Neuronal stem cell (in vitro differentiated cells): ENCODE measurements around the gene TSPAN6.

Experiments used
- DNase-seq: peaks from one replicate; pipeline ENCODE4 v3.0.0-alpha.2; 2013; ENCODE audit warnings: low spot score
- H2AFZ ChIP-seq: one replicate; pipeline ENCODE4 v1.6.1; 2013; ENCODE audit warnings: mild to moderate bottlenecking, low read length, inconsistent platforms
- H2AK5ac ChIP-seq: 2 replicates; pipeline ENCODE4 v1.6.1; 2013; ENCODE audit warnings: low read depth, mild to moderate bottlenecking, inconsistent platforms, low read length, moderate library complexity, mixed read lengths
- H2BK120ac ChIP-seq: 2 replicates; pipeline ENCODE4 v1.6.1; 2013; ENCODE audit warnings: low read depth, mild to moderate bottlenecking, inconsistent platforms, low read length, moderate library complexity, mixed read lengths
- H2BK12ac ChIP-seq: one replicate; pipeline ENCODE4 v1.6.1; 2013; ENCODE audit warnings: low read length, inconsistent platforms
- H2BK15ac ChIP-seq: 2 replicates; pipeline ENCODE4 v1.6.1; 2013; ENCODE audit warnings: mild to moderate bottlenecking, low read length, inconsistent platforms, mixed read lengths
- H2BK5ac ChIP-seq: one replicate; pipeline ENCODE4 v1.6.1; 2013; ENCODE audit warnings: inconsistent platforms, mild to moderate bottlenecking, low read length, moderate library complexity
- H3K14ac ChIP-seq: one replicate; pipeline ENCODE4 v1.6.1; 2013; ENCODE audit warnings: low read length, inconsistent platforms
- H3K18ac ChIP-seq: 2 replicates; pipeline ENCODE4 v1.6.1; 2013; ENCODE audit warnings: low read length, inconsistent platforms
- H3K23ac ChIP-seq: 2 replicates; pipeline ENCODE4 v1.6.1; 2013; ENCODE audit warnings: low read depth, mild to moderate bottlenecking, mixed read lengths, low read length, inconsistent platforms; ENCODE audit not compliant: poor library complexity
- H3K27ac ChIP-seq: replicated peaks from 3 replicates; pipeline ENCODE4 v1.5.1; 2013; ENCODE audit warnings: low read length, inconsistent platforms
- H3K27me3 ChIP-seq, 3 experiments: 2 replicates each; pipeline ENCODE4 v1.6.1; 2013; ENCODE audit warnings: low read length in 3 of 3, mild to moderate bottlenecking in 2 of 3, inconsistent platforms in 1 of 3, low read depth in 1 of 3, mixed read lengths in 1 of 3, moderate library complexity in 1 of 3; ENCODE audit not compliant: control insufficient read depth in 3 of 3, insufficient read depth in 3 of 3
- H3K36me3 ChIP-seq, 2 donors: replicated peaks in 1 of 2; 2 replicates each; pipeline ENCODE4 v1.6.1; 2013; ENCODE audit warnings: low read length in 2 of 2; ENCODE audit not compliant: control insufficient read depth in 2 of 2, insufficient read depth in 2 of 2
- H3K4ac ChIP-seq: 2 replicates; pipeline ENCODE4 v1.6.1; 2013; ENCODE audit warnings: inconsistent platforms, mild to moderate bottlenecking, low read length, moderate library complexity
- H3K4me1 ChIP-seq, 2 donors: 1 replicate in 1 of 2; 2 replicates in 1 of 2; pipeline ENCODE4 v1.6.1; 2013; ENCODE audit warnings: low read length in 2 of 2, low read depth in 1 of 2; ENCODE audit not compliant: control insufficient read depth in 2 of 2, insufficient read depth in 1 of 2
- H3K4me2 ChIP-seq: one replicate; pipeline ENCODE4 v1.6.1; 2013; ENCODE audit warnings: mild to moderate bottlenecking, low read length, inconsistent platforms; ENCODE audit not compliant: insufficient read depth, poor library complexity, severe bottlenecking
- H3K4me3 ChIP-seq, 2 donors: 2 replicates each; pipeline ENCODE4 v1.5.1; 2013; ENCODE audit warnings: low read length in 2 of 2, mild to moderate bottlenecking in 2 of 2, inconsistent platforms in 1 of 2, moderate library complexity in 1 of 2
- H3K79me1 ChIP-seq: one replicate; pipeline ENCODE4 v1.6.1; 2013; ENCODE audit warnings: low read depth, mild to moderate bottlenecking, inconsistent platforms, low read length, moderate library complexity
- H3K9ac ChIP-seq: one replicate; pipeline ENCODE4 v1.6.1; 2013; ENCODE audit warnings: mild to moderate bottlenecking, low read depth, low read length, inconsistent platforms; ENCODE audit not compliant: poor library complexity
- H3K9me3 ChIP-seq, 2 donors: replicated peaks in 1 of 2; 2 replicates each; pipeline versions ENCODE3 to v1.6.1; 2013; ENCODE audit warnings: low read length in 2 of 2, mild to moderate bottlenecking in 2 of 2, inconsistent platforms in 1 of 2, low read depth in 1 of 2, mixed read lengths in 1 of 2, moderate library complexity in 1 of 2; ENCODE audit not compliant: control insufficient read depth in 2 of 2, insufficient read depth in 1 of 2
- H4K8ac ChIP-seq: one replicate; pipeline ENCODE4 v1.6.1; 2013; ENCODE audit warnings: low read depth, mild to moderate bottlenecking, inconsistent platforms, low read length, moderate library complexity
- H4K91ac ChIP-seq: one replicate; pipeline ENCODE4 v1.6.1; 2013; ENCODE audit warnings: low read length, low read depth, mild to moderate bottlenecking, inconsistent platforms; ENCODE audit not compliant: poor library complexity
- WGBS, 2 donors: extraction: QIAGEN DNeasy Blood & Tissue Kit; methylation state at CpG; one replicate each; pipeline ENCODE4 v1.1.7; 2013; ENCODE audit warnings: missing lambda C conversion rate in 2 of 2, mixed read lengths in 1 of 2; ENCODE audit not compliant: insufficient read length in 2 of 2, insufficient replicate concordance in 1 of 2; ENCODE audit errors: extremely low coverage in 2 of 2; 5-methylcytosine and 5-hydroxymethylcytosine counted together

TSPAN6 gene

GRCh38 chrX:100673397-100673953, 36.9 kb upstream of the TSPAN6 start:
- Histone ChIP-seq H3K9ac (no peak overlapping the region), H2BK12ac (no peak overlapping the region), H2BK120ac (no peak overlapping the region)

DNA sequence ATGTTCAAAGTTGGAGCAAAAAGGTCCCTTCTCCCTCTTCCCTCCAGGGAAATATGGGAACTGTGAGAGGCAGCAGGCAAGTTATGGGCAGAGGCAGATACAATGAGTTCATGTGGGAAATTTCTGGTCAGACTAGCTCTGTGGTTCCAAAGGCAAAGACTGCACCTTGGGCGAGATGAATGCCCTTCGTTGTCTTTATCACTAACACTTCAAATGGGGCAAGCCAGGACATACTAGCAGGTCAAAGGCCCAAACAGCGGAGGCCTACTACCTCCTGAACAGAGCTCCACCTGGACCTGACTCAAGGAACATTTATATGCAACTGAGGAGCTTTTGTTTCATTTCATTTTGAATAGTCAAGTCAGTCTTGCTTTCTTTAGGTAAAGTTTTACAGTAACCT, 36.4 kb upstream of the TSPAN6 start:
- no CpG with 5 or more reads among the region's 3 CpGs for WGBS, 2 donors
- no peak overlapping the region for H2BK120ac ChIP-seq
- H3K14ac ChIP-seq = no peak overlapping the region
- no peak overlapping the region for H3K18ac ChIP-seq
- no peaks in the 10 kb centered on the region for H3K79me1 ChIP-seq
- H2AK5ac ChIP-seq = no peak overlapping the region
- no peak overlapping the region for H3K4me2 ChIP-seq
- H3K4me3 ChIP-seq = no peak overlapping the region
- H4K91ac ChIP-seq = no peak overlapping the region
- H3K27me3 ChIP-seq = peaks cover 0 to 3% (median 0%) of the 10 kb centered on the region in 3 experiments
- no peaks in the 10 kb centered on the region for H3K4me1 ChIP-seq
- no peak for DNase-seq
- H2BK5ac ChIP-seq = no peak overlapping the region
- H3K4ac ChIP-seq = no peak overlapping the region
- no peak overlapping the region for H2BK15ac ChIP-seq
- no peak overlapping the region for H2BK12ac ChIP-seq
- H3K36me3 ChIP-seq = no peaks in the 10 kb centered on the region
- no peak overlapping the region for H3K27ac ChIP-seq
- H3K23ac ChIP-seq = no peak overlapping the region
- no peak overlapping the region for H4K8ac ChIP-seq
- no peak overlapping the region for H2AFZ ChIP-seq
- no peak overlapping the region for H3K9ac ChIP-seq
- H3K9me3 ChIP-seq = no peaks in the 10 kb centered on the region

More at GRCh38 chrX:100673397-100673953, 36.9 kb upstream of the TSPAN6 start:
- H2BK15ac ChIP-seq = no peak overlapping the region
- no peak overlapping the region for H3K18ac ChIP-seq
- H3K9me3 ChIP-seq = no peaks in the 10 kb centered on the region
- peaks cover 0 to 3% (median 0%) of the 10 kb centered on the region in 3 experiments for H3K27me3 ChIP-seq
- no peak overlapping the region for H3K14ac ChIP-seq
- H3K4me3 ChIP-seq = no peak overlapping the region
- H3K4me2 ChIP-seq = no peak overlapping the region
- no peak overlapping the region for H2AFZ ChIP-seq
- no peaks in the 10 kb centered on the region for H3K4me1 ChIP-seq
- no peak for DNase-seq
- no peak overlapping the region for H3K23ac ChIP-seq
- no peaks in the 10 kb centered on the region for H3K36me3 ChIP-seq
- no peaks in the 10 kb centered on the region for H3K79me1 ChIP-seq
- no peak overlapping the region for H4K8ac ChIP-seq
- H2AK5ac ChIP-seq = no peak overlapping the region
- no peak overlapping the region for H3K4ac ChIP-seq
- no CpG with 5 or more reads among the region's 3 CpGs for WGBS, 2 donors
- no peak overlapping the region for H4K91ac ChIP-seq
- H2BK5ac ChIP-seq = no peak overlapping the region
- no peak overlapping the region for H3K27ac ChIP-seq

DNA sequence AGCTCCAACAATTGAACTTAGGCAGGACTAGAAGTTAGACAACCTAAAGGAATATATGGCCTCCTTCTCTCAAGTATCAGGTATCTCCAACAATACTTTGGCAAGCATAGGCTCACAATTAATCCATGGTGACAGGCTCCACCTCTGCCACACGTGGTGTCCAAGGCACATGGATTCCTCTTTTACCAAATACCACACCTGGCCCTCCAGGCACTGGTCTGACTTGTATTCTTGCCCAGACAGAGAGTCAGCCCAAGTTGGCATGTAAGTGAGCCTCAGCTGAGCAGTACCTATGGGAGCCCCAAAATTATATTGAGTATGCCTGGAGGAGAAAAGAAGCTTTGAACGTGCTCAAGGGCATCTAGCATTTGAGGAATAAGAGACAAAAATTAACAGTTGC, 27.0 kb upstream of the TSPAN6 start:
- H3K9me3 ChIP-seq = no peaks in the 10 kb centered on the region
- no peak overlapping the region for H4K91ac ChIP-seq
- H2BK12ac ChIP-seq = no peak overlapping the region
- no peak overlapping the region for H2BK5ac ChIP-seq
- no peak overlapping the region for H2AFZ ChIP-seq
- no peak overlapping the region for H2BK15ac ChIP-seq
- H3K27ac ChIP-seq = no peak overlapping the region
- no peaks in the 10 kb centered on the region for H3K79me1 ChIP-seq
- no peak overlapping the region for H2AK5ac ChIP-seq
- H3K14ac ChIP-seq = no peak overlapping the region
- no peak overlapping the region for H3K4me2 ChIP-seq
- H3K18ac ChIP-seq = no peak overlapping the region
- WGBS, 2 donors = no CpG with 5 or more reads among the region's 2 CpGs
- no peak overlapping the region for H4K8ac ChIP-seq
- no peak for DNase-seq
- no peak overlapping the region for H3K9ac ChIP-seq
- H3K4me3 ChIP-seq = no peak overlapping the region
- H3K36me3 ChIP-seq = no peaks in the 10 kb centered on the region
- peaks cover 0 to 5% (median 0%) of the 10 kb centered on the region in 3 experiments for H3K27me3 ChIP-seq
- H2BK120ac ChIP-seq = no peak overlapping the region
- H3K23ac ChIP-seq = no peak overlapping the region
- no peaks in the 10 kb centered on the region for H3K4me1 ChIP-seq
- H3K4ac ChIP-seq = no peak overlapping the region

- no peak overlapping the region for H2AFZ ChIP-seq
- no peak overlapping the region for H3K27ac ChIP-seq
- WGBS, 2 donors = no CpG with 5 or more reads among the region's 4 CpGs
- H3K36me3 ChIP-seq = no peaks in the 10 kb centered on the region
- H3K79me1 ChIP-seq = no peaks in the 10 kb centered on the region
- H2AK5ac ChIP-seq = no peak overlapping the region
- no peaks in the 10 kb centered on the region for H3K9me3 ChIP-seq
- DNase-seq = no peak
- no peak overlapping the region for H3K23ac ChIP-seq
- H3K4ac ChIP-seq = no peak overlapping the region
- no peak overlapping the region for H3K14ac ChIP-seq
- H3K4me3 ChIP-seq = no peak overlapping the region
- peaks cover 0 to 5% (median 0%) of the 10 kb centered on the region in 3 experiments for H3K27me3 ChIP-seq
- no peak overlapping the region for H3K4me2 ChIP-seq
- no peak overlapping the region for H3K18ac ChIP-seq
- H2BK12ac ChIP-seq = no peak overlapping the region
- H2BK5ac ChIP-seq = no peak overlapping the region
- no peak overlapping the region for H4K8ac ChIP-seq
- H2BK120ac ChIP-seq = no peak overlapping the region
- H2BK15ac ChIP-seq = no peak overlapping the region
- H3K4me1 ChIP-seq = no peaks in the 10 kb centered on the region
- H4K91ac ChIP-seq = no peak overlapping the region
- no peak overlapping the region for H3K9ac ChIP-seq
Measured at GRCh38 chrX:100662796-100663195, 26.2 kb upstream of the TSPAN6 start.
